Measurements from ENCODE around the gene DTWD1. TPM values are rescaled to one million over a fixed set of nuclear protein-coding genes. Genes with fewer than 3 reads are reported as not detected.
"Not testable (repeated sequence)": the region's sequence is repeated elsewhere in the genome, so short reads cannot be mapped to it uniquely, and the experiment has no call there.

Gene DTWD1
- polyA plus RNA-seq, 1 of the 3 experiments (the other 2 are of a cell fraction) = 13.9 TPM

DNA sequence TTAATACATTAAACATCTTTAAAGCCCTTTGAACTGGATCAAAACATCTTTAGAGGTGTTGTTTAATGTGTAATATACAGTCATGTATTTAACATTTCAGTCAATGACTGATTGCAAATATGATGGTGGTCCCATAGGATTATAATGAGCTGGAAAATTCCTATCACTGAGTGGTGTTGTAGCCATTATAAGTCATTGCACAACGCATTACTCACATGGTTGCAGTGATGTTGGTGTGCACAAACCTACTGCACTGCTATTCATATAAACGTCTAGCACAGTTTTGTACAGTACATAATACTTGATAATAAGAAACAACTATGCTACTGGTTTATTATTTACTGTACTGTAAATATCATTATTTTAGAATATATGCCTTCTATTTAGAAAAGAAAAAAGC is 75.6 kb downstream of the DTWD1 start:
- no peak overlapping the region for H3K4me3 ChIP-seq (ENCODE audit: low read depth in 2 of 2, low read length in 1 of 2)
- ChIA-PET POLR2A (no interaction called here), CTCF (interaction anchor here (0.7 kb wide), 1 partner anchor 307 kb away, joined by 3 read pairs; no protein-coding TSS in a partner anchor)
- DNase-seq = no peak
- no peaks in the 10 kb centered on the region for H3F3A ChIP-seq (replicated peaks; ENCODE audit: insufficient read depth)
- H3K36me3 ChIP-seq (replicated peaks in 1 of 2; ENCODE audit: control insufficient read depth in 1 of 2, insufficient read depth in 2 of 2, low read length in 1 of 2) = no peaks in the 10 kb centered on the region
- no peak overlapping the region for H3K9ac ChIP-seq
- H2AFZ ChIP-seq (ENCODE audit: low read depth) = no peak overlapping the region
- H3K9me2 ChIP-seq = no peaks in the 10 kb centered on the region
- H3K9me3 ChIP-seq = no peaks in the 10 kb centered on the region
- no peaks in the 10 kb centered on the region for H3K27me3 ChIP-seq (ENCODE audit: insufficient read depth)
- no peaks in the 10 kb centered on the region for H3K79me2 ChIP-seq (ENCODE audit: insufficient read depth)
- H3K27ac ChIP-seq (ENCODE audit: low read depth in 2 of 2, low read length in 1 of 2) = no peak overlapping the region
- H3K4me2 ChIP-seq = no peak overlapping the region
- no peaks in the 10 kb centered on the region for H3K4me1 ChIP-seq (ENCODE audit: control insufficient read depth in 1 of 2, insufficient read depth in 2 of 2, low read depth in 1 of 2, low read length in 1 of 2)
- TF ChIP-seq, protein P1, sequence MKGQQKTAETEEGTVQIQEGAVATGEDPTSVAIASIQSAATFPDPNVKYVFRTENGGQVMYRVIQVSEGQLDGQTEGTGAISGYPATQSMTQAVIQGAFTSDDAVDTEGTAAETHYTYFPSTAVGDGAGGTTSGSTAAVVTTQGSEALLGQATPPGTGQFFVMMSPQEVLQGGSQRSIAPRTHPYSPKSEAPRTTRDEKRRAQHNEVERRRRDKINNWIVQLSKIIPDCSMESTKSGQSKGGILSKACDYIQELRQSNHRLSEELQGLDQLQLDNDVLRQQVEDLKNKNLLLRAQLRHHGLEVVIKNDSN (IDR thresholded peaks at IDR 0.05; ENCODE audit: borderline replicate concordance, low read depth) = no peak
- TF ChIP-seq, protein P2, sequence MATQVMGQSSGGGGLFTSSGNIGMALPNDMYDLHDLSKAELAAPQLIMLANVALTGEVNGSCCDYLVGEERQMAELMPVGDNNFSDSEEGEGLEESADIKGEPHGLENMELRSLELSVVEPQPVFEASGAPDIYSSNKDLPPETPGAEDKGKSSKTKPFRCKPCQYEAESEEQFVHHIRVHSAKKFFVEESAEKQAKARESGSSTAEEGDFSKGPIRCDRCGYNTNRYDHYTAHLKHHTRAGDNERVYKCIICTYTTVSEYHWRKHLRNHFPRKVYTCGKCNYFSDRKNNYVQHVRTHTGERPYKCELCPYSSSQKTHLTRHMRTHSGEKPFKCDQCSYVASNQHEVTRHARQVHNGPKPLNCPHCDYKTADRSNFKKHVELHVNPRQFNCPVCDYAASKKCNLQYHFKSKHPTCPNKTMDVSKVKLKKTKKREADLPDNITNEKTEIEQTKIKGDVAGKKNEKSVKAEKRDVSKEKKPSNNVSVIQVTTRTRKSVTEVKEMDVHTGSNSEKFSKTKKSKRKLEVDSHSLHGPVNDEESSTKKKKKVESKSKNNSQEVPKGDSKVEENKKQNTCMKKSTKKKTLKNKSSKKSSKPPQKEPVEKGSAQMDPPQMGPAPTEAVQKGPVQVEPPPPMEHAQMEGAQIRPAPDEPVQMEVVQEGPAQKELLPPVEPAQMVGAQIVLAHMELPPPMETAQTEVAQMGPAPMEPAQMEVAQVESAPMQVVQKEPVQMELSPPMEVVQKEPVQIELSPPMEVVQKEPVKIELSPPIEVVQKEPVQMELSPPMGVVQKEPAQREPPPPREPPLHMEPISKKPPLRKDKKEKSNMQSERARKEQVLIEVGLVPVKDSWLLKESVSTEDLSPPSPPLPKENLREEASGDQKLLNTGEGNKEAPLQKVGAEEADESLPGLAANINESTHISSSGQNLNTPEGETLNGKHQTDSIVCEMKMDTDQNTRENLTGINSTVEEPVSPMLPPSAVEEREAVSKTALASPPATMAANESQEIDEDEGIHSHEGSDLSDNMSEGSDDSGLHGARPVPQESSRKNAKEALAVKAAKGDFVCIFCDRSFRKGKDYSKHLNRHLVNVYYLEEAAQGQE (IDR thresholded peaks at IDR 0.05; ENCODE audit: low read depth, low read length) = no peak
- no peak for TF ChIP-seq RAD21 (IDR thresholded peaks at IDR 0.05; ENCODE audit: low read length)
- no peak for TF ChIP-seq ELF1 (IDR thresholded peaks at IDR 0.05)
- WGBS (ENCODE audit: low lambda C conversion rate) = 67% methylated on average over 2 of the region's 2 CpGs
- H4K20me1 ChIP-seq (ENCODE audit: insufficient read depth) = no peaks in the 10 kb centered on the region

DNA sequence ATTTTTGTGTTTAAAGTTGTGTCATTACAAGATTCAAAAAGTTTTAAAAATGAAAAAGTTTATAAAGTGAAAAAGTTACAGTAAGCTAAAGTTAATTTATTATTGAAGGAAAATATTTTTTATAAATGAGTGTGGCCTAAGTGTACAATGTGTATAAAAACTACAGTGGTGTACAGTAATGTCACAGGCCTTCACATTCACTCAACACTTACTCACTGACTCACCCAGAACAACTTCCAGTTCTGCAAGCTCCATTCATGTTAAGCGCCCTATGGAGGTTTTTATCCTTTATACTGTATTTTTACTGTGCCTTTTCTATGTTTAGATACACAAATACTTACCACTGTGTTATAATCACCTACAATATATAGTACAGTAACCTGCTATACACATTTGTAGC is 76.3 kb downstream of the DTWD1 start:
- no peak overlapping the region for H3K4me3 ChIP-seq (ENCODE audit: low read depth in 2 of 2, low read length in 1 of 2)
- no peaks in the 10 kb centered on the region for H3K79me2 ChIP-seq (ENCODE audit: insufficient read depth)
- no peak for DNase-seq
- no peak overlapping the region for H3K9ac ChIP-seq
- TF ChIP-seq POLR2AphosphoS5 (IDR thresholded peaks at IDR 0.05; ENCODE audit: low read depth, low read length) = no peak
- TF ChIP-seq, protein P3, sequence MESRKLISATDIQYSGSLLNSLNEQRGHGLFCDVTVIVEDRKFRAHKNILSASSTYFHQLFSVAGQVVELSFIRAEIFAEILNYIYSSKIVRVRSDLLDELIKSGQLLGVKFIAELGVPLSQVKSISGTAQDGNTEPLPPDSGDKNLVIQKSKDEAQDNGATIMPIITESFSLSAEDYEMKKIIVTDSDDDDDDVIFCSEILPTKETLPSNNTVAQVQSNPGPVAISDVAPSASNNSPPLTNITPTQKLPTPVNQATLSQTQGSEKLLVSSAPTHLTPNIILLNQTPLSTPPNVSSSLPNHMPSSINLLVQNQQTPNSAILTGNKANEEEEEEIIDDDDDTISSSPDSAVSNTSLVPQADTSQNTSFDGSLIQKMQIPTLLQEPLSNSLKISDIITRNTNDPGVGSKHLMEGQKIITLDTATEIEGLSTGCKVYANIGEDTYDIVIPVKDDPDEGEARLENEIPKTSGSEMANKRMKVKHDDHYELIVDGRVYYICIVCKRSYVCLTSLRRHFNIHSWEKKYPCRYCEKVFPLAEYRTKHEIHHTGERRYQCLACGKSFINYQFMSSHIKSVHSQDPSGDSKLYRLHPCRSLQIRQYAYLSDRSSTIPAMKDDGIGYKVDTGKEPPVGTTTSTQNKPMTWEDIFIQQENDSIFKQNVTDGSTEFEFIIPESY (IDR thresholded peaks at IDR 0.05; ENCODE audit: borderline replicate concordance, low read depth) = no peak
- no peaks in the 10 kb centered on the region for H3K9me2 ChIP-seq
- no peak overlapping the region for H3K4me2 ChIP-seq
- CTCF ChIA-PET = interaction anchor here (0.6 kb wide), 1 partner anchor 326 kb away, joined by 3 read pairs; no protein-coding TSS in a partner anchor
- no peaks in the 10 kb centered on the region for H3K9me3 ChIP-seq
- H3F3A ChIP-seq (replicated peaks; ENCODE audit: insufficient read depth) = no peaks in the 10 kb centered on the region
- H3K27me3 ChIP-seq (ENCODE audit: insufficient read depth) = no peaks in the 10 kb centered on the region
- H2AFZ ChIP-seq (ENCODE audit: low read depth) = no peak overlapping the region
- no peaks in the 10 kb centered on the region for H3K36me3 ChIP-seq (replicated peaks in 1 of 2; ENCODE audit: control insufficient read depth in 1 of 2, insufficient read depth in 2 of 2, low read length in 1 of 2)
- WGBS (ENCODE audit: low lambda C conversion rate) = 82% methylated on average over 1 of the region's 1 CpG
- POLR2A ChIA-PET = no interaction called here
- H4K20me1 ChIP-seq (ENCODE audit: insufficient read depth) = no peaks in the 10 kb centered on the region
- H3K27ac ChIP-seq (ENCODE audit: low read depth in 2 of 2, low read length in 1 of 2) = no peak overlapping the region
- H3K4me1 ChIP-seq (ENCODE audit: control insufficient read depth in 1 of 2, insufficient read depth in 2 of 2, low read depth in 1 of 2, low read length in 1 of 2) = no peaks in the 10 kb centered on the region

DNA sequence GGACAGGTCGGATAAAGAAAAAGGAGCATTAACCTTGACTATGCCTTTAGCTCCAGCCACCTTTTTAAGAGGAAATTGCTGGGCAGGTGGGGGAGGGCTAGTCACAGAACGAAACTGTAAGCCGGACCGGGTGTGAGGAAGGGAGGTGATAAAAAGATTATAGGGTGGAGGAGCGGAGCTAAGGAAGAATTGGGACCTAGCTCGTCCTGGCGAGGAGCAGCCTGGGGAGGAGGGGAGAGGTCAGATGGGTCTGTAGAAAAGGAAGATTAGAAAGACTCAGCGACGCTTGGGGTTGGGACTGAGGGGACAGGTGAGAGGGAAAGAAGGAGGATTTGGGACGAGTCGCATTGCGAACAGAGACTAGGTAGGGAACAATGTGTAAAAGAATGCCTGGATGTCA is 82.1 kb downstream of the DTWD1 start:
- H3F3A ChIP-seq (replicated peaks; ENCODE audit: insufficient read depth); H3K4me3 ChIP-seq (ENCODE audit: low read depth in 2 of 2, low read length in 1 of 2); DNase-seq; H3K4me2 ChIP-seq; CTCF ChIA-PET; H3K9me2 ChIP-seq; H3K27ac ChIP-seq (ENCODE audit: low read depth in 2 of 2, low read length in 1 of 2); H3K79me2 ChIP-seq (ENCODE audit: insufficient read depth); H3K27me3 ChIP-seq (ENCODE audit: insufficient read depth); H4K20me1 ChIP-seq (ENCODE audit: insufficient read depth); H3K9me3 ChIP-seq; POLR2A ChIA-PET; H2AFZ ChIP-seq (ENCODE audit: low read depth); H3K4me1 ChIP-seq (ENCODE audit: control insufficient read depth in 1 of 2, insufficient read depth in 2 of 2, low read depth in 1 of 2, low read length in 1 of 2); H3K36me3 ChIP-seq (replicated peaks in 1 of 2; ENCODE audit: control insufficient read depth in 1 of 2, insufficient read depth in 2 of 2, low read length in 1 of 2); H3K9ac ChIP-seq: not testable (repeated sequence)
- WGBS (ENCODE audit: low lambda C conversion rate) = 83% methylated on average over 12 of the region's 12 CpGs

All from SK-N-SH (cell line).